Sigmoid colon (tissue), 4 donors: ENCODE results near the gene SMYD3.

Experiments used
- EP300 ChIP-seq, 4 donors: sonication (generic); formaldehyde crosslinking; IDR thresholded peaks; one replicate each; pipeline ENCODE4 v1.6.1; 2017; ENCODE audit warnings: antibody characterized with exemption in 4 of 4
- POLR2A ChIP-seq, 2 donors: fragments of 450-650 bp; IDR thresholded peaks; one replicate each; pipeline ENCODE4 v1.6.1; 2016; ENCODE audit warnings: antibody characterized with exemption in 2 of 2, mild to moderate bottlenecking in 2 of 2, moderate library complexity in 2 of 2
- POLR2AphosphoS5 ChIP-seq, 4 donors: sonication (generic); formaldehyde crosslinking; IDR thresholded peaks; one replicate each; pipeline ENCODE4 v1.6.1; 2017; ENCODE audit warnings: antibody characterized with exemption in 4 of 4
- TF ChIP-seq, protein P1 (sequence below), 4 experiments: fragments of 450-650 bp in 3 of 4; fragments of 200-600 bp in 1 of 4; IDR thresholded peaks; one replicate each; pipeline ENCODE4 v1.5.1; 2016 to 2019; ENCODE audit warnings: antibody characterized with exemption in 4 of 4, mild to moderate bottlenecking in 3 of 4, moderate library complexity in 2 of 4

DNA sequence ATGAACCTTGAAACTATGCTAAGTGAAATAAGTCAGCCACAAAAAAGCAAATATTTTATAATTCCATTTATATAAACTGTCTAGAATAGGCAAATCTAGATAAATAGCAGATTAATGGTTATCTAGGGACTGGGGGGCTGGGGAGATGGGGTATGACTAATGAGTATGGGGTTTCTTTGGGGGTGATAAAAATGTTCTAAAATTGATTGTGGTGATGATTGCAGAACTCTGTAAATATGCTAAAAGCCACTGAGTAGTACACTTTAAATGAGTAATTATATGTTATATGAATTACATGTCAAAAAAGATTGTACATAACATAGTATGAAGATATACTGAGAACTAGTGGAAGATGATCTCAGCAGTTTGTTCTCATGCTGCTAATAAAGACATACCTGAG, 677.3 kb downstream of the SMYD3 start:
- TF ChIP-seq POLR2AphosphoS5 (IDR thresholded peaks at IDR 0.05): no peak
- TF ChIP-seq POLR2A (IDR thresholded peaks at IDR 0.05): no peak
- TF ChIP-seq, protein P1, sequence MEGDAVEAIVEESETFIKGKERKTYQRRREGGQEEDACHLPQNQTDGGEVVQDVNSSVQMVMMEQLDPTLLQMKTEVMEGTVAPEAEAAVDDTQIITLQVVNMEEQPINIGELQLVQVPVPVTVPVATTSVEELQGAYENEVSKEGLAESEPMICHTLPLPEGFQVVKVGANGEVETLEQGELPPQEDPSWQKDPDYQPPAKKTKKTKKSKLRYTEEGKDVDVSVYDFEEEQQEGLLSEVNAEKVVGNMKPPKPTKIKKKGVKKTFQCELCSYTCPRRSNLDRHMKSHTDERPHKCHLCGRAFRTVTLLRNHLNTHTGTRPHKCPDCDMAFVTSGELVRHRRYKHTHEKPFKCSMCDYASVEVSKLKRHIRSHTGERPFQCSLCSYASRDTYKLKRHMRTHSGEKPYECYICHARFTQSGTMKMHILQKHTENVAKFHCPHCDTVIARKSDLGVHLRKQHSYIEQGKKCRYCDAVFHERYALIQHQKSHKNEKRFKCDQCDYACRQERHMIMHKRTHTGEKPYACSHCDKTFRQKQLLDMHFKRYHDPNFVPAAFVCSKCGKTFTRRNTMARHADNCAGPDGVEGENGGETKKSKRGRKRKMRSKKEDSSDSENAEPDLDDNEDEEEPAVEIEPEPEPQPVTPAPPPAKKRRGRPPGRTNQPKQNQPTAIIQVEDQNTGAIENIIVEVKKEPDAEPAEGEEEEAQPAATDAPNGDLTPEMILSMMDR (IDR thresholded peaks at IDR 0.05): no peak
- TF ChIP-seq EP300 (IDR thresholded peaks at IDR 0.05): no peak
